Activated CD4-positive, alpha-beta T cell treated with anti-CD3 and anti-CD28 coated beads for 1 hour (primary cell): Measurements from ENCODE around the gene DGCR8.

Source experiments
- DNase-seq: peaks from one replicate; pipeline ENCODE4 v3.0.0-alpha.2; 2020

The DGCR8 gene

GRCh38 chr22:20111689-20112622, 31.9 kb downstream of the DGCR8 start:
- no peak for DNase-seq

- DNase-seq, result no peak
Observed at GRCh38 chr22:20112623-20113511, 32.8 kb downstream of the DGCR8 start.

- no peak for DNase-seq
Observed at GRCh38 chr22:20113551-20114310, 33.7 kb downstream of the DGCR8 start.

- DNase-seq, result no peak
Observed at GRCh38 chr22:20114506-20115475, 34.8 kb downstream of the DGCR8 start.

- DNase-seq, result no peak
Observed at GRCh38 chr22:20115691-20116375, 35.8 kb downstream of the DGCR8 start, which contains the start of gene RANBP1. RANBP1 (plus strand) TSS chr22:20116104; CDS start chr22:20116185, 81 bp downstream.

- DNase-seq, result no peak
Observed at GRCh38 chr22:20116376-20116950, 36.4 kb downstream of the DGCR8 start.

GRCh38 chr22:20116951-20117632, 37.1 kb downstream of the DGCR8 start, which contains the start of gene TRMT2A:
TRMT2A (minus strand) TSS chr22:20117226; CDS start chr22:20116906, 320 bp downstream.
- DNase-seq, result peak; percentile 97

- peak; percentile 38 for DNase-seq
Observed at GRCh38 chr22:20117633-20118299, 37.7 kb downstream of the DGCR8 start.

- DNase-seq, result no peak
Observed at GRCh38 chr22:20118300-20119020, 38.4 kb downstream of the DGCR8 start.

- DNase-seq, result no peak
Observed at GRCh38 chr22:20121856-20122415, 41.9 kb downstream of the DGCR8 start.

GRCh38 chr22:20123366-20124082, 43.5 kb downstream of the DGCR8 start:
- no peak for DNase-seq

GRCh38 chr22:20124083-20124787, 44.2 kb downstream of the DGCR8 start:
- no peak for DNase-seq

GRCh38 chr22:20125201-20126174, 45.4 kb downstream of the DGCR8 start:
- no peak for DNase-seq

- no peak for DNase-seq
Observed at GRCh38 chr22:20126284-20127029, 46.4 kb downstream of the DGCR8 start.
